T-helper 17 cell (primary cell): ENCODE data around the gene ZSCAN5B. TPM values are rescaled to one million over a fixed set of nuclear protein-coding genes. Genes with fewer than 3 reads are reported as not detected.
A peak's percentile ranks its signal among the peaks of the same experiment; 100 is the strongest.
"Not testable (repeated sequence)": the region's sequence is repeated elsewhere in the genome, so short reads cannot be mapped to it uniquely, and the experiment has no call there.

Experiments used
- ATAC-seq: fragments of 150-1000 bp; cut with Tn5 transposase; 2 replicates; pipeline ENCODE4 v1.10.0; 2021; ENCODE audit warnings: mild to moderate bottlenecking, moderate library complexity
- DNase-seq, 3 donors: peaks; one replicate each; pipeline versions ENCODE4 v3.0.0 to v3.0.0-alpha.2; 2020 to 2021
- H3K9me3 ChIP-seq: one replicate; pipeline ENCODE4 v1.7.0; 2013; ENCODE audit warnings: low read length, mild to moderate bottlenecking; ENCODE audit not compliant: control insufficient read depth, poor library complexity, severe bottlenecking
- H3K27ac Mint-ChIP-seq: one replicate; pipeline ENCODE4 v1.8.0; 2022; ENCODE audit warnings: mild to moderate bottlenecking, moderate library complexity, mixed read lengths
- H3K27me3 Mint-ChIP-seq: one replicate; pipeline ENCODE4 v1.8.0; 2022; ENCODE audit warnings: mixed read lengths
- H3K36me3 Mint-ChIP-seq: one replicate; pipeline ENCODE4 v1.8.0; 2022; ENCODE audit warnings: low read depth, mixed read lengths
- H3K4me1 Mint-ChIP-seq: one replicate; pipeline ENCODE4 v1.8.0; 2022; ENCODE audit warnings: mild to moderate bottlenecking, mixed read lengths
- H3K4me3 Mint-ChIP-seq: one replicate; pipeline ENCODE4 v1.8.0; 2022; ENCODE audit warnings: mild to moderate bottlenecking, moderate library complexity, mixed read lengths
- total RNA-seq, 4 donors: library from RNA in 2 of 4; stranded (reverse) in 2 of 4; gene quantifications; one replicate each; pipeline ENCODE4 v1.2.3 and lab custom pipeline; 2022 to 2026

Gene ZSCAN5B
- total RNA-seq (not detected), total RNA-seq (lab: John Stamatoyannopoulos, UW) (0 to 0.46 reads per million in 2 donors)

- peaks cover 26% of the 10 kb centered on the region for H3K27me3 Mint-ChIP-seq
- H3K27ac Mint-ChIP-seq, H3K4me1 Mint-ChIP-seq, DNase-seq, ATAC-seq, H3K4me3 Mint-ChIP-seq, H3K9me3 ChIP-seq, H3K36me3 Mint-ChIP-seq: not testable (repeated sequence)
Observed at GRCh38 chr19:56197646-56198045, at the start of gene ZSCAN5B. Gene ZSCAN5B, minus strand, starts transcription at chr19:56197783. Its CDS starts 4,731 bp downstream, at chr19:56193052.

GRCh38 chr19:56245764-56246163 lies 48.2 kb upstream of the ZSCAN5B start:
- not testable (repeated sequence) for H3K9me3 ChIP-seq, H3K4me3 Mint-ChIP-seq, H3K36me3 Mint-ChIP-seq, H3K27me3 Mint-ChIP-seq, ATAC-seq, DNase-seq, H3K4me1 Mint-ChIP-seq
- H3K27ac Mint-ChIP-seq: peak overlapping the region; percentile 27

GRCh38 chr19:56245121-56245740 lies 47.6 kb upstream of the ZSCAN5B start:
- Mint-ChIP-seq H3K27ac (peak overlapping the region; percentile 27), H3K27me3 (no peaks in the 10 kb centered on the region), H3K4me3 (no peak overlapping the region), H3K4me1 (peaks cover 3% of the 10 kb centered on the region), H3K36me3 (peaks cover 2% of the 10 kb centered on the region)
- ATAC-seq: no peak
- no peak for DNase-seq
- no peaks in the 10 kb centered on the region for H3K9me3 ChIP-seq

GRCh38 chr19:56223481-56223880 lies 25.9 kb upstream of the ZSCAN5B start:
- Mint-ChIP-seq H3K4me1 (no peaks in the 10 kb centered on the region), H3K27ac (no peak overlapping the region), H3K36me3 (peaks cover 3% of the 10 kb centered on the region), H3K4me3 (no peak overlapping the region), H3K27me3 (no peaks in the 10 kb centered on the region)
- H3K9me3 ChIP-seq: no peaks in the 10 kb centered on the region
- no peak for DNase-seq
- no peak for ATAC-seq

GRCh38 chr19:56222901-56223300 lies 25.3 kb upstream of the ZSCAN5B start:
- ATAC-seq: no peak
- Mint-ChIP-seq H3K27ac (peak overlapping the region; percentile 43), H3K4me3 (no peak overlapping the region), H3K4me1 (no peaks in the 10 kb centered on the region), H3K36me3 (peaks cover 3% of the 10 kb centered on the region), H3K27me3 (peaks cover 5% of the 10 kb centered on the region)
- H3K9me3 ChIP-seq: no peaks in the 10 kb centered on the region
- DNase-seq: no peak

GRCh38 chr19:56221851-56222250 lies 24.3 kb upstream of the ZSCAN5B start:
- DNase-seq (no peak), ATAC-seq (no peak)
- no peak overlapping the region for H3K27ac Mint-ChIP-seq
- peaks cover 6% of the 10 kb centered on the region for H3K27me3 Mint-ChIP-seq
- H3K4me3 Mint-ChIP-seq: no peak overlapping the region
- H3K9me3 ChIP-seq: no peaks in the 10 kb centered on the region
- peaks cover 3% of the 10 kb centered on the region for H3K36me3 Mint-ChIP-seq
- no peaks in the 10 kb centered on the region for H3K4me1 Mint-ChIP-seq

- H3K36me3 Mint-ChIP-seq, H3K4me3 Mint-ChIP-seq, H3K27me3 Mint-ChIP-seq, DNase-seq, H3K9me3 ChIP-seq, ATAC-seq, H3K27ac Mint-ChIP-seq, H3K4me1 Mint-ChIP-seq: not testable (repeated sequence)
Observed at GRCh38 chr19:56221442-56221841, 23.9 kb upstream of the ZSCAN5B start.

- H3K4me1 Mint-ChIP-seq: no peaks in the 10 kb centered on the region
- H3K4me3 Mint-ChIP-seq: no peak overlapping the region
- peaks cover 23% of the 10 kb centered on the region for H3K27me3 Mint-ChIP-seq
- peaks cover 3% of the 10 kb centered on the region for H3K36me3 Mint-ChIP-seq
- DNase-seq (no peak), ATAC-seq (no peak)
- no peaks in the 10 kb centered on the region for H3K9me3 ChIP-seq
- no peak overlapping the region for H3K27ac Mint-ChIP-seq
Observed at GRCh38 chr19:56218961-56219360, 21.4 kb upstream of the ZSCAN5B start.

GRCh38 chr19:56217039-56217949 lies 19.7 kb upstream of the ZSCAN5B start:
- no peaks in the 10 kb centered on the region for H3K4me1 Mint-ChIP-seq
- H3K4me3 Mint-ChIP-seq: no peak overlapping the region
- peaks cover 27% of the 10 kb centered on the region for H3K27me3 Mint-ChIP-seq
- ATAC-seq: no peak
- H3K36me3 Mint-ChIP-seq: no peaks in the 10 kb centered on the region
- no peak overlapping the region for H3K27ac Mint-ChIP-seq
- DNase-seq: no peak
- H3K9me3 ChIP-seq: no peaks in the 10 kb centered on the region

GRCh38 chr19:56211718-56212117 lies 14.1 kb upstream of the ZSCAN5B start:
- H3K27ac Mint-ChIP-seq: no peak overlapping the region
- no peaks in the 10 kb centered on the region for H3K9me3 ChIP-seq
- peaks cover 50% of the 10 kb centered on the region for H3K27me3 Mint-ChIP-seq
- no peaks in the 10 kb centered on the region for H3K4me1 Mint-ChIP-seq
- no peak for DNase-seq
- ATAC-seq: no peak
- no peaks in the 10 kb centered on the region for H3K36me3 Mint-ChIP-seq
- no peak overlapping the region for H3K4me3 Mint-ChIP-seq

- H3K27me3 Mint-ChIP-seq: peaks cover 56% of the 10 kb centered on the region
Observed at GRCh38 chr19:56210036-56210435, 12.5 kb upstream of the ZSCAN5B start.

GRCh38 chr19:56209091-56209490 lies 11.5 kb upstream of the ZSCAN5B start:
- H3K4me1 Mint-ChIP-seq: no peaks in the 10 kb centered on the region
- no peak overlapping the region for H3K4me3 Mint-ChIP-seq
- no peak overlapping the region for H3K27ac Mint-ChIP-seq
- DNase-seq (no peak), ATAC-seq (no peak)
- H3K27me3 Mint-ChIP-seq: peaks cover 48% of the 10 kb centered on the region
- no peaks in the 10 kb centered on the region for H3K9me3 ChIP-seq
- no peaks in the 10 kb centered on the region for H3K36me3 Mint-ChIP-seq

More at GRCh38 chr19:56210036-56210435, 12.5 kb upstream of the ZSCAN5B start:
- not testable (repeated sequence) for DNase-seq, H3K4me3 Mint-ChIP-seq, H3K36me3 Mint-ChIP-seq, H3K4me1 Mint-ChIP-seq, H3K27ac Mint-ChIP-seq, ATAC-seq, H3K9me3 ChIP-seq

GRCh38 chr19:56207581-56207980 lies 10.0 kb upstream of the ZSCAN5B start:
- not testable (repeated sequence) for H3K9me3 ChIP-seq, H3K4me1 Mint-ChIP-seq, ATAC-seq, DNase-seq, H3K4me3 Mint-ChIP-seq, H3K36me3 Mint-ChIP-seq, H3K27ac Mint-ChIP-seq
- H3K27me3 Mint-ChIP-seq: peaks cover 44% of the 10 kb centered on the region
